ENCODE measurements around the gene TEAD4.

TEAD4 gene

DNA sequence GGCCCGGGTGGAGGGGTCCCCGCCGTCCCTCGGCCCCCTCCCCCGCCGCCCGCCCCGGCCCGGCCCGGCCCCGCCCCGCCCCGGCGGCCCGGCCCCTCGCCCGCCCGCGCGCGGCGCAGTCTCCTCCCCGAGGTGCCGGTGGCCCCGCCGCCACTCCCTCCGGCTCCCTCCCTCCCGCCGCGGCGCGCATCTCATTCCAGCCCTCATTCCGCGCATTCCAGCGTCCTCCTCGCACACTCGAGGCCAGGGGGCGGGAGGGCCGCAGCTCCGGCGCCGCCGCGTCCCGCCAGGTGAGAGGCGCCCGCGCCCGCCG, at the start of gene TEAD4:
Gene TEAD4, plus strand, starts transcription at position 206 of the 313 bp plus-strand sequence.
- H3K9ac ChIP-seq (ENCODE audit: low read length), result peak within 1 kb of the TSS; percentile 98
- peaks cover 37% of the 10 kb centered on the region for H3K4me1 ChIP-seq (ENCODE audit: control insufficient read depth, insufficient read depth, low read length)
- H3K36me3 ChIP-seq (ENCODE audit: control insufficient read depth, insufficient read depth, low read length), result no peaks in the 10 kb centered on the region
- H3K27ac ChIP-seq (ENCODE audit: low read depth, low read length), result peak within 1 kb of the TSS; percentile 85; the same call in 1 of the 2 replicates
- no peaks in the 10 kb centered on the region for H3K9me3 ChIP-seq (ENCODE audit: control insufficient read depth, insufficient read depth, low read depth, low read length)
- no peaks in the 10 kb centered on the region for H3K27me3 ChIP-seq (ENCODE audit: control insufficient read depth, insufficient read depth, low read length)
- peak within 1 kb of the TSS; percentile 68 for H3K4me3 ChIP-seq (ENCODE audit: low read depth, low read length)

DNA sequence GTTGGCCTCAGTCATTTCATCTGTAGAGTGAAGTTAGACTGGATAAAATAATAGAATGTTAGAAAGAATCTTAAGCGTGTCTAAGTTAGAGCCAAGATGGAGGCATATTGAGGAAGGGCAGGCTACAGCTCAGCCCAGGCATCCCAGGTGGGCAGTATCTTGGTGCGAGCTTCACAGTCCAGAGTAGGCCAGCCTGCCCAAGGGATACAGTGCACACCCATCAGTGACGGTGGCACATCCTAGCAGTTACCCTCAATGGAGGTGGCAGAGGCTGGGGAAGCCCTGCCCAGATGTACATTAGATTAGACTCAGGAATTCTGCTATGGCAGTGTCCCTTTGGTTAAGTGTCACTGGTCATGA, 47.0 kb upstream of the TEAD4 start:
- Histone ChIP-seq H3K27me3 (ENCODE audit: control insufficient read depth, insufficient read depth, low read length) (no peaks in the 10 kb centered on the region), H3K27ac (ENCODE audit: low read depth, low read length) (peak overlapping the region; percentile 79), H3K36me3 (ENCODE audit: control insufficient read depth, insufficient read depth, low read length) (peaks cover 7% of the 10 kb centered on the region; the same call in 1 of the 2 replicates), H3K9ac (ENCODE audit: low read length) (peak overlapping the region; percentile 56), H3K9me3 (ENCODE audit: control insufficient read depth, insufficient read depth, low read depth, low read length) (no peaks in the 10 kb centered on the region), H3K4me3 (ENCODE audit: low read depth, low read length) (no peak overlapping the region), H3K4me1 (ENCODE audit: control insufficient read depth, insufficient read depth, low read length) (peaks cover 23% of the 10 kb centered on the region)

DNA sequence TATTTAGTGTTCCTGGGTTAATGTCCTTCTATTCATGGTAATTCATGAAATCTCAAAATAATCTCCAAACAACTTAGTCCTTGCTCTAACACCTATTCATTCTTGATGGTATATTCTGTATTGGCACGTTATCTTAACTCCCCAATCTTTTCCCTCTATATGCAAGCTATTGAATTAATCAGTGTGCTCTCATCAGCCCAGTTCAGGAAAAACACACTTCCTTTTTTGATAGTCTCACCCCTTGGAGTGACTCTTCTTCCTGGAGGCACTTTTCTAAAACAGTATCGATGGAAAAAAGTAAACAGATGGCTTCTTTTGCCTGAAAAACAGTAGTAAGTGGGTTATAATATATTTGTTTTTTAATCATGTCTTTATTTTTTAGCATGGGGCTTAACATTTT, 39.9 kb upstream of the TEAD4 start:
- no peak overlapping the region for H3K9ac ChIP-seq (ENCODE audit: low read length)
- H3K36me3 ChIP-seq (ENCODE audit: control insufficient read depth, insufficient read depth, low read length), result peaks cover 28% of the 10 kb centered on the region
- no peak overlapping the region for H3K27ac ChIP-seq (ENCODE audit: low read depth, low read length)

DNA sequence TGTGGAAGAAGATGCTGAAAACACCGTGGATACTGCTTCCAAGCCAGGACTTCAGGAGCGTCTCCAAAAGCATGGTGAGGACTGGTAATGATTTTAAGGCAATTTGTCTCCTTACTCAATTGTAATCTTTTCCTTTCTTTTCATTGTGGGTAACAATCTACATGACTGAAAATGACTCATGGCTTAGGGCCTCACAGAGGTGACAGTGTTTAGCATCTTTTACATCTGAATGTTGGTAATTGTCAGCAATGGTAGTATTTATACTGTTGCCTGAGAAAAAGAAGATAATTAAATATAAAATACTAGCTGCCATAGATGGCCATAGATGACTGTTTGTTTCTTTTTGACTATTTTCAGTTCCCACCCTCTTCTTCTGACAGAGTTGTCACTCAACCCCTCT, 36.9 kb upstream of the TEAD4 start:
- Histone ChIP-seq H3K4me1 (ENCODE audit: control insufficient read depth, insufficient read depth, low read length) (peaks cover 13% of the 10 kb centered on the region), H3K27ac (ENCODE audit: low read depth, low read length) (peak overlapping the region; percentile 83), H3K9me3 (ENCODE audit: control insufficient read depth, insufficient read depth, low read depth, low read length) (no peaks in the 10 kb centered on the region), H3K36me3 (ENCODE audit: control insufficient read depth, insufficient read depth, low read length) (peaks cover 31% of the 10 kb centered on the region), H3K4me3 (ENCODE audit: low read depth, low read length) (no peak overlapping the region), H3K9ac (ENCODE audit: low read length) (peak overlapping the region; percentile 34), H3K27me3 (ENCODE audit: control insufficient read depth, insufficient read depth, low read length) (no peaks in the 10 kb centered on the region)

More for the DNA sequence above, 39.9 kb upstream of the TEAD4 start:
- no peaks in the 10 kb centered on the region for H3K9me3 ChIP-seq (ENCODE audit: control insufficient read depth, insufficient read depth, low read depth, low read length)
- H3K4me3 ChIP-seq (ENCODE audit: low read depth, low read length), result no peak overlapping the region
- no peaks in the 10 kb centered on the region for H3K27me3 ChIP-seq (ENCODE audit: control insufficient read depth, insufficient read depth, low read length)
- peaks cover 13% of the 10 kb centered on the region for H3K4me1 ChIP-seq (ENCODE audit: control insufficient read depth, insufficient read depth, low read length)

DNA sequence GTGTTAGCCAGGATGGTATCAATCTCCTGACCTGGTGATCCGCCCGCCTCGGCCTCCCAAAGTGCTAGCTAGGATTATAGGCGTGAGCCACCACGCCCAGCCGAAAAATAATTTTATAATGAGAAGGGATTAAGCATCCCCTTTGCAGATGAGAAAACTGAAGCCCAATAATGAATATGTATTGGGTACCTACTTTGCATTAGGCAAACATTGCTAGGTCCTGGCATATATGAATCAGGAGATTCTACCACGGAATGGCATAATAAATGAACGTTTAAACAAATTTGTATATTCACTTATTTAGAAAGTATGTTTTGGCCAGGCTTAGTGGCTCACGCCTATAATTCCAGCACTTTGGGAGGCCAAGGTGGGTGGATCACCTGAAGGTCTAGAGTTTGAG, 36.1 kb upstream of the TEAD4 start:
- H3K4me1 ChIP-seq (ENCODE audit: control insufficient read depth, insufficient read depth, low read length), result peaks cover 13% of the 10 kb centered on the region

DNA sequence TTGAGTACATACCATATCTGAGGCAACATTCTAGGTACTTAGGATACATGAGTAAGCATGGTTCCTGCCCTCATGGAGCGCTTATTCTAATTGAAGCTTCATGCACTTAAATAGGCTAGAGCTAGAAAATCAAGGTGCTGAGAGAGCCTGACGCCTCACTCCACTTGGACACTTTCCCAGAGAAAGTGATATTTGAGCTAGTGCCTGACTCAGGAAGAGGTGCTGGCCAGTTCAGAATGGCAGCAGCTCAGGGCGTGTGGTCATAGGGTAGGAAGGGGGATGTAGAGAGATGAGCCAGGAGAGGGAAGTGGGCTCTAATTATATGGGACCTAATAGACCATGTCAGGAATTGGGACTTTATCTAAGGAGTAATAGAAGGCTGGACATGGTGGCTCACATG, 35.2 kb upstream of the TEAD4 start:
- peaks cover 31% of the 10 kb centered on the region for H3K36me3 ChIP-seq (ENCODE audit: control insufficient read depth, insufficient read depth, low read length)
- peaks cover 13% of the 10 kb centered on the region for H3K4me1 ChIP-seq (ENCODE audit: control insufficient read depth, insufficient read depth, low read length)
- H3K4me3 ChIP-seq (ENCODE audit: low read depth, low read length), result no peak overlapping the region
- no peaks in the 10 kb centered on the region for H3K9me3 ChIP-seq (ENCODE audit: control insufficient read depth, insufficient read depth, low read depth, low read length)
- no peak overlapping the region for H3K9ac ChIP-seq (ENCODE audit: low read length)
- no peak overlapping the region for H3K27ac ChIP-seq (ENCODE audit: low read depth, low read length)
- no peaks in the 10 kb centered on the region for H3K27me3 ChIP-seq (ENCODE audit: control insufficient read depth, insufficient read depth, low read length)

More for the DNA sequence above, 36.1 kb upstream of the TEAD4 start:
- no peaks in the 10 kb centered on the region for H3K9me3 ChIP-seq (ENCODE audit: control insufficient read depth, insufficient read depth, low read depth, low read length)
- H3K9ac ChIP-seq (ENCODE audit: low read length), result no peak overlapping the region
- no peak overlapping the region for H3K4me3 ChIP-seq (ENCODE audit: low read depth, low read length)
- H3K27me3 ChIP-seq (ENCODE audit: control insufficient read depth, insufficient read depth, low read length), result no peaks in the 10 kb centered on the region
- no peak overlapping the region for H3K27ac ChIP-seq (ENCODE audit: low read depth, low read length)
- H3K36me3 ChIP-seq (ENCODE audit: control insufficient read depth, insufficient read depth, low read length), result peaks cover 31% of the 10 kb centered on the region

GRCh38 chr12:2925322-2925995, 33.7 kb upstream of the TEAD4 start:
- no peak overlapping the region for H3K4me3 ChIP-seq (ENCODE audit: low read depth, low read length)
- peaks cover 29% of the 10 kb centered on the region for H3K36me3 ChIP-seq (ENCODE audit: control insufficient read depth, insufficient read depth, low read length)

GRCh38 chr12:2930865-2931264, 28.3 kb upstream of the TEAD4 start:
- no peaks in the 10 kb centered on the region for H3K9me3 ChIP-seq (ENCODE audit: control insufficient read depth, insufficient read depth, low read depth, low read length)
- H3K36me3 ChIP-seq (ENCODE audit: control insufficient read depth, insufficient read depth, low read length), result peaks cover 49% of the 10 kb centered on the region
- no peak overlapping the region for H3K27ac ChIP-seq (ENCODE audit: low read depth, low read length)
- H3K27me3 ChIP-seq (ENCODE audit: control insufficient read depth, insufficient read depth, low read length), result no peaks in the 10 kb centered on the region
- no peaks in the 10 kb centered on the region for H3K4me1 ChIP-seq (ENCODE audit: control insufficient read depth, insufficient read depth, low read length)
- H3K4me3 ChIP-seq (ENCODE audit: low read depth, low read length), result no peak overlapping the region
- H3K9ac ChIP-seq (ENCODE audit: low read length), result no peak overlapping the region

More at GRCh38 chr12:2925322-2925995, 33.7 kb upstream of the TEAD4 start:
- no peaks in the 10 kb centered on the region for H3K27me3 ChIP-seq (ENCODE audit: control insufficient read depth, insufficient read depth, low read length)
- H3K4me1 ChIP-seq (ENCODE audit: control insufficient read depth, insufficient read depth, low read length), result peaks cover 13% of the 10 kb centered on the region
- H3K9ac ChIP-seq (ENCODE audit: low read length), result no peak overlapping the region
- H3K9me3 ChIP-seq (ENCODE audit: control insufficient read depth, insufficient read depth, low read depth, low read length), result no peaks in the 10 kb centered on the region
- no peak overlapping the region for H3K27ac ChIP-seq (ENCODE audit: low read depth, low read length)

DNA sequence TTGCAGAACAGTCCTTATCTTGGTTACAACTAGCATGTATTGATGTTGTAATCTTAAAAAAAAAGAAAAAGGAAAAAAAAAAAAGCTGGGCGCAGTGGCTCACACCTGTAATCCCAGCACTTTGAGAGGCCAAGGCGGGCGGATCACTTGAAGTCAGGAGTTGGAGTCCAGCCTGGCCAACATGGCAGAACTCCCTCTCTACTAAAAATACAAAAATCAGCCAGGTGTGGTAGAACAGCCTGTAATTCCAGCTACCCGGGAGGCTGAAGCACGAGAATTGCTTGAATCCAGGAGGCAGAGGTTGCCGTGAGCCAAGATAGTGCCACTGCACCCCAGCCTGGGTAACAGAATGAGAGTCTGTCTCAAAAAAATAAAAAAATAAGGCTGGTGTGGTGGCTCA, 25.6 kb upstream of the TEAD4 start:
- no peaks in the 10 kb centered on the region for H3K4me1 ChIP-seq (ENCODE audit: control insufficient read depth, insufficient read depth, low read length)
- H3K36me3 ChIP-seq (ENCODE audit: control insufficient read depth, insufficient read depth, low read length), result peaks cover 61% of the 10 kb centered on the region
- no peaks in the 10 kb centered on the region for H3K9me3 ChIP-seq (ENCODE audit: control insufficient read depth, insufficient read depth, low read depth, low read length)
- no peak overlapping the region for H3K27ac ChIP-seq (ENCODE audit: low read depth, low read length)
- H3K4me3 ChIP-seq (ENCODE audit: low read depth, low read length), result no peak overlapping the region
- no peak overlapping the region for H3K9ac ChIP-seq (ENCODE audit: low read length)
- no peaks in the 10 kb centered on the region for H3K27me3 ChIP-seq (ENCODE audit: control insufficient read depth, insufficient read depth, low read length)

DNA sequence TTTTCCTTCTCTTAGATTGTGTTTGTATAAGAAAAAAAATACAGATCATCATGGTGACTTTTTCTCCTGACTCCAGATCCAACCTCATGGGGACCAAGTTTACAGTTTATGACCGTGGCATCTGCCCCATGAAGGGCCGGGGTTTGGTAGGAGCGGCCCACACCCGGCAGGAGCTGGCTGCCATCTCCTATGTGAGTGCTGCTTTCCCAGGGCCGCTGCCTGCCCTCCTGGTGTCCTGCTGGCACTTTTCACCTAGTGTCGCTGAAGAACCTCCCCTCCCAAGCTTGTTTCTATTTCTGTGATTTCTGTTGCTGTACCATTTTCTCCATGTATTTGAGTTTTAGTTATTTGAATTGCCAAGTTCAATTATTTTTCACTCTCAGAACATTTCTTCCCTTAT, 24.8 kb upstream of the TEAD4 start:
- Histone ChIP-seq H3K9me3 (ENCODE audit: control insufficient read depth, insufficient read depth, low read depth, low read length) (no peaks in the 10 kb centered on the region), H3K4me1 (ENCODE audit: control insufficient read depth, insufficient read depth, low read length) (no peaks in the 10 kb centered on the region), H3K27ac (ENCODE audit: low read depth, low read length) (no peak overlapping the region), H3K27me3 (ENCODE audit: control insufficient read depth, insufficient read depth, low read length) (no peaks in the 10 kb centered on the region), H3K36me3 (ENCODE audit: control insufficient read depth, insufficient read depth, low read length) (peaks cover 69% of the 10 kb centered on the region), H3K4me3 (ENCODE audit: low read depth, low read length) (no peak overlapping the region), H3K9ac (ENCODE audit: low read length) (no peak overlapping the region)

DNA sequence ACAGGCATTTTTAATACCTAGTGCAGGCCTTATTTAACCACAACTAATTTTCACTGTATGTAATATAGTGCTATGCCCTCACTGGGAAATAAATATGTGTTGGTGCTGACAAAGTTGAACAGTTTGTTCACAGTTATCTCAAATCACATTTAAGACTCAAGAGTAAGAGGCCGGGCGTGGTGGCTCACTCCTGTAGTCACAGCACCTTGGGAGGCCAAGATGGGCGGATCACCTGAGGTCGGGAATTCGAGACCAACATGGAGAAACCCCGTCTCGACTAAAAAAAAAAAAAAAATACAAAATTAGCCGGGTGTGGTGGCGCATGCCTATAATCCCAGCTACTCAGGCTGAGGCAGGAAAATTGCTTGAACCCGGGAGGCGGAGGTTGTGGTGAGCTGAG, 22.9 kb upstream of the TEAD4 start:
- Histone ChIP-seq H3K9ac (ENCODE audit: low read length) (no peak overlapping the region), H3K36me3 (ENCODE audit: control insufficient read depth, insufficient read depth, low read length) (peaks cover 76% of the 10 kb centered on the region), H3K9me3 (ENCODE audit: control insufficient read depth, insufficient read depth, low read depth, low read length) (no peaks in the 10 kb centered on the region), H3K27ac (ENCODE audit: low read depth, low read length) (no peak overlapping the region), H3K27me3 (ENCODE audit: control insufficient read depth, insufficient read depth, low read length) (no peaks in the 10 kb centered on the region), H3K4me3 (ENCODE audit: low read depth, low read length) (no peak overlapping the region), H3K4me1 (ENCODE audit: control insufficient read depth, insufficient read depth, low read length) (no peaks in the 10 kb centered on the region)

Measured in HUES6 (cell line).